Lower lobe of right lung (tissue), 2 donors: ENCODE data around the gene HDAC4. TPM values are rescaled to one million over a fixed set of nuclear protein-coding genes. Genes with fewer than 3 reads are reported as not detected.

ENCODE experiments used
- ATAC-seq, 2 donors: fragments of 200-7000 bp; cut with Tn5 transposase; one replicate each; pipeline ENCODE4 v1.9.1; 2020 to 2022; ENCODE audit warnings: mild to moderate bottlenecking in 2 of 2, moderate library complexity in 2 of 2
- DNase-seq: peaks from one replicate; pipeline ENCODE4 v3.0.0-alpha.2; 2020
- H3K27ac ChIP-seq: fragments of 200-600 bp; one replicate; pipeline ENCODE4 v1.8.0; 2022
- H3K27me3 ChIP-seq: fragments of 200-600 bp; one replicate; pipeline ENCODE4 v1.8.0; 2022; ENCODE audit warnings: low read depth
- H3K36me3 ChIP-seq: fragments of 200-600 bp; one replicate; pipeline ENCODE4 v1.8.0; 2022; ENCODE audit warnings: mild to moderate bottlenecking
- H3K4me1 ChIP-seq: fragments of 200-600 bp; one replicate; pipeline ENCODE4 v1.8.0; 2022
- H3K4me3 ChIP-seq: fragments of 200-600 bp; one replicate; pipeline ENCODE4 v1.8.0; 2022; ENCODE audit warnings: mild to moderate bottlenecking
- H3K9me3 ChIP-seq: fragments of 200-600 bp; one replicate; pipeline ENCODE4 v1.8.0; 2022
- CTCF ChIP-seq: fragments of 200-600 bp; IDR thresholded peaks from one replicate; pipeline ENCODE4 v1.8.0; 2022; ENCODE audit warnings: antibody characterized with exemption, mild to moderate bottlenecking
- intact Hi-C: fragments of 100-400 bp; cut with DNase I; formaldehyde crosslinking; loops from one replicate; pipeline ENCODE4 v1.11.0; 2022
- total RNA-seq: library from RNA; stranded (reverse); fragmentation: NEBNext Ultra II Directional; extraction: Animal tissue kit (Norgen Biotek cat#: 25700); gene quantifications from one replicate; pipeline ENCODE4 v1.2.1, GENCODE V29; 2021
- donor health status: DM: no; HTN: yes; CAD: no; lungs with severe emphysema.

Gene HDAC4
- total RNA-seq, 1 donor from 2014 or later: 44.9 TPM

DNA sequence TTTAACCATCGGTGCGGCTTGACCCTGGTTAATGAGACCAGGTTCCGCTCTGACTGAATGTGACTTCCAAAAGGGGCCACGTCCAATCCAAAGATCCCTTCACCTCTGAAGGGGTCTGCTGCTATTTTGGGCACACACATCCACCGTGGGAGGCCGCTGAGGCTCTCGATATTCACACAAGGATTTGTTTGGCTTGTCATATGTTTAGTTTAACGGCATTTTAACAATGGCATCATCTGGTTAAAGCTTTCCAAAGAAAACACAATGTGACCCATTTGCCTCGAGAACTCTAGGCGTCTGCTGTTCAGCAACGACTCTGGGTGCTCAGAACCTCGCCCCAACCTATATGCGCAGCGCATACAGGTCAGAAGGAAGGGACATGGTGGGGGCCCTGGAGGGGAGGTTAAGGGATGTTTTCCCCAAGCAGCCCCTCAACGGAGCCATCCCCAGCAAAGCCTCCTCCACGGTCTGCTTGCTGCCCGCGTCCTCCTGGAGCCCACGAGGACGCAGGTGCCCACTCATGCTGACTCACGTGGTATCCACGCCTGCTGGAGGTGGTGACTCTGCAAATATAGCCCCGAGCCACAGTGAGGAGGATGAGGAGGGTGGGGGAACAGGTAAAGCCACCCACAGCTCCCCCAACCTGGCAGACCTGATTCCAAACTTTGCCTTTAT is 260.3 kb downstream of the HDAC4 start:
- H3K4me3 ChIP-seq: no peak overlapping the region
- H3K9me3 ChIP-seq: no peaks in the 10 kb centered on the region
- no peaks in the 10 kb centered on the region for H3K27me3 ChIP-seq
- no peak for ATAC-seq
- no peaks in the 10 kb centered on the region for H3K4me1 ChIP-seq
- intact Hi-C loops: no loop called here
- no peak for TF ChIP-seq CTCF
- DNase-seq: no peak
- H3K36me3 ChIP-seq: peaks cover 83% of the 10 kb centered on the region
- H3K27ac ChIP-seq: no peak overlapping the region

DNA sequence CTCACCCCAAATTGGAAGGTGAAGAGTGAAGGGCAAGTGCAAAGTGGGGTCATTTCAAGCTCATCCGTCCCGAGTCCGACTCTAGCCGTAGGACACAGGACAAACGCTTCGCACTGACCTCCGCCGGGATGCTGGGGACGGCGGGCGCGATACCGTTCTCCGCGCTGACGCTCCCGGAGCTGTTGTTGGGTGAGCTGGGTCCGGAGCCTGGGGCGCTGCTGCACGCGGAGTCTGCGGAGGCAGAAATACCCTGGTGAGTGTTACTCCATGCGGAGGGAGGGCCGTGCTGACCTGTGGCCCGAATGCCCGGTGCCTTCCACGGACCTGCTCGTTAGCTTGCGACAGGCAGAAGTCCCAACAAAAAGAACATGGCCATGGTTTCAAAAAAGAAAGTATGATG is 261.3 kb downstream of the HDAC4 start:
- Histone ChIP-seq H3K27me3 (no peaks in the 10 kb centered on the region), H3K4me3 (no peak overlapping the region), H3K36me3 (peaks cover 82% of the 10 kb centered on the region), H3K4me1 (no peaks in the 10 kb centered on the region), H3K9me3 (no peaks in the 10 kb centered on the region), H3K27ac (no peak overlapping the region)
- no peak for TF ChIP-seq CTCF
- no peak for DNase-seq
- no peak for ATAC-seq
- intact Hi-C loops: no loop called here

- H3K36me3 ChIP-seq: peaks cover 82% of the 10 kb centered on the region
- H3K4me3 ChIP-seq: no peak overlapping the region
- DNase-seq (no peak), ATAC-seq (no peak)
- no peak for TF ChIP-seq CTCF
- no peaks in the 10 kb centered on the region for H3K27me3 ChIP-seq
- H3K4me1 ChIP-seq: no peaks in the 10 kb centered on the region
- no peaks in the 10 kb centered on the region for H3K9me3 ChIP-seq
- no peak overlapping the region for H3K27ac ChIP-seq
- intact Hi-C loops: no loop called here
These were observed 261.7 kb downstream of the HDAC4 start for GRCh38 chr2:239139101-239139500.

- H3K36me3 ChIP-seq: peaks cover 85% of the 10 kb centered on the region
- no peaks in the 10 kb centered on the region for H3K4me1 ChIP-seq
- intact Hi-C loops: no loop called here
- ATAC-seq (no peak), DNase-seq (no peak)
- H3K9me3 ChIP-seq: no peaks in the 10 kb centered on the region
- TF ChIP-seq CTCF: no peak
- no peak overlapping the region for H3K4me3 ChIP-seq
- no peak overlapping the region for H3K27ac ChIP-seq
- no peaks in the 10 kb centered on the region for H3K27me3 ChIP-seq
These were observed 262.2 kb downstream of the HDAC4 start for GRCh38 chr2:239138610-239139009.

DNA sequence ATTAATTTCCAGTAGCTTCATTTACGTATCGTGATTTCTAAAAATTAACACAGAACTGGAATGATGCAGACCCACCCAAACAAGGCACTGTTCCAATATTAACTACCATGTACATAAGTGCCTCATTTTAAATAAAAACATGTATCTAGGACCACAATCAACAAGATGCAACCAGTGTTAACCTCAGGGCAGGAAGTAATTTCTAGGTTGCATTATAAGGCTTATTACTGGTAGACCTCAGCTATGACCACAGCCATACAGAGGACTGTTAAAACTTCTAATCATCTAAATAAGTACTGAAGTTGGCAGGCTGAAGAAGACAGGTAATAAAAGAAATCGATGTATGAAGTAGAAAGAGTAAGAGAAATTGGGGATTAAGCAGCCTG is 262.9 kb downstream of the HDAC4 start:
- H3K9me3 ChIP-seq: no peaks in the 10 kb centered on the region
- intact Hi-C loops: no loop called here

More for the DNA sequence above, 262.9 kb downstream of the HDAC4 start:
- peaks cover 89% of the 10 kb centered on the region for H3K36me3 ChIP-seq
- no peak overlapping the region for H3K27ac ChIP-seq
- ATAC-seq (peak in 1 of 2 donors; percentile 15), DNase-seq (no peak)
- H3K4me1 ChIP-seq: no peaks in the 10 kb centered on the region
- no peak for TF ChIP-seq CTCF
- no peaks in the 10 kb centered on the region for H3K27me3 ChIP-seq
- H3K4me3 ChIP-seq: no peak overlapping the region
